Measurements from ENCODE around the gene ANO4. TPM values are rescaled to one million over a fixed set of nuclear protein-coding genes. Genes with fewer than 3 reads are reported as not detected.

ANO4 gene
- total RNA-seq, 1 donor from 2014 or later = 4.0 TPM

DNA sequence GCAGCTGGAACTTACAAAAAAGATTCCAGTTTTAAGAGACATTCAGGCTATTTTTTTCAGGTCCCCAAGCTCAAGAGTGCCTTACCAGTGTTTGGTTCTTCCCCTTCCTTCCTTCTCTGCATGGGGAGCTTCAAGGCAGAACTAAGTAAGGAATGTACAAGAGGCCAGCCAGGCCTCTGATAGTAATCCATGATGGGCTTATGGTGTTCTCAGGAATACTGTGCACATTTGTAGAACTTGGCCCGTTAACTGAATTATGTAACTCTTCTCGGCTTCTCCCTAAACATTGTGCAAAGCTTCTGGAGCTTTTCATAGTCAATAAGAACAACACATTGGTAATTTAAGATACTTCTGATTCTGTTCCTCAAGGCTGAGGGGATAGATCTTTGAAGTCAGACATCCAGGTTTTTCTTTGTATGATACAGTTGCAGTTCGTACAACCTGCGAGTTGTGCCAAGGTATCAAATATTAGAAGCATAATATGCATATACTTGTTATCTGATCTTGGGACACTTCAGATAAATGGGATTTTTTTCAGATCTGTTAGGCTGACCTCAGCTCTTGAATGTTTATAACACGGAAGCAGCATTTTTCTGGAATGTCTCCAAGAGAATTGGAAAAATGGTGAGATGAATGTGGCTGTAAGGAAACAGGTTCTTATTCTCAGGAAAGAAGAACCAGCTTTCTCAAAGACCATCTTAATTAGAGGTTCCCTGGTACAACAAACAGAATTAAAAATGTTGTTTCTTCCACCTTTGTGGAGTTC is 148.6 kb downstream of the ANO4 start:
- no peak for DNase-seq (ENCODE audit: low read depth)

DNA sequence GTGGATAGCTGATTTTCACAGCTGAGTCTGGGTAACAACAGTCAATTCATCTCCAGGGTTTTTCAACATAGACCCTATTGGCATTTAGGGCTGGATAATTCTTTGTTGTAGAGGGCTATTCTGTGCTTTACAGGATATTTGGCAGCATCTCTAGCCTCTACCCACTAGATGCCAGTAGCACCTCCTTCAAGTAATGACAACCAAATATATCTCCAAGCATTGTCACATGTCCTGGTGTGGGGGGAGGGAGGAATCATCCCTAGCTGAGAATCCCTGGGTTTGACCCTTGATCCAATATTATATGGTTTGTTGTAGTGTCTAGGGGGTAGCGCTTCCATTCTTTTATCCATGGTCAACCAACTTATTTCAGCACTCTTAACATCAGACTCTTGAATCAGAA is 157.2 kb downstream of the ANO4 start:
- peak; percentile 8 for DNase-seq (ENCODE audit: low read depth)

DNA sequence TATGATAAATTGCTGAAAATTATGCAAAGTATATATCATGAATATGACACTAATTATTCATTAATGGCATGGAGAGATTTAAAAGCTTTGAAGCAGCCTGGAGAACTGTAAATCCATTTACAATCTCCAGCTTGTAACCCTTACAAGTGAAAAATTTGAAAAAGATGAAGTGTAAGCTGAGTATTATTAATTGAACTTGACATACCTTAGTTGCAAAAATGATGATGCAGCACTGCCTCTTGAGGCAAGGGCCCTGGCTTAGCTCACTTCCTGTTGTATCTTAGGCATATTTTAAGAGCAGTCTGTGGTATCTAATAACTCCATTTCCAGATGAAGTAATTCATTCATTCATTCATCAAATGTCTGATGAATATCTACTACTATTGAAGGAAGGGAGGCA is 158.6 kb downstream of the ANO4 start:
- DNase-seq (ENCODE audit: low read depth) = no peak

DNA sequence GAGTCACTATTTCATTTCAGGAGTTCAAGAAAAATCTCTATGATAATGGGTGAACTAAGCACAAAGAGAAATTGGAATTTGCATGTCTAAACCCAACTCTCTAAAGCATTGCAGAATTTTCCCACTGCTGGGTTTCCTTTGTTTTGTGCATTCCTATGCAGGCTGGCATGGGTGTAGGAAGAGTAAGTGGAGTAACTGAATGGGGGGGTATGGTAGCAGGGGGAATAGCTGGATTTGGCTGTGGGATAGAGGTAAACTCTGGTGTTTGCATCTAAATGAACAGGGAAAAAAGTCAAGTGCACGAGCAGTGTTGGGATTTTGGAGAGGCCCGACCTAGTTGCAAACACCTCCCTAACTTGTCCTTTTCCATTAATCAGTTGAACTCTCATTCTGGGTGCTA is 159.1 kb downstream of the ANO4 start:
- no peak for DNase-seq (ENCODE audit: low read depth)

DNA sequence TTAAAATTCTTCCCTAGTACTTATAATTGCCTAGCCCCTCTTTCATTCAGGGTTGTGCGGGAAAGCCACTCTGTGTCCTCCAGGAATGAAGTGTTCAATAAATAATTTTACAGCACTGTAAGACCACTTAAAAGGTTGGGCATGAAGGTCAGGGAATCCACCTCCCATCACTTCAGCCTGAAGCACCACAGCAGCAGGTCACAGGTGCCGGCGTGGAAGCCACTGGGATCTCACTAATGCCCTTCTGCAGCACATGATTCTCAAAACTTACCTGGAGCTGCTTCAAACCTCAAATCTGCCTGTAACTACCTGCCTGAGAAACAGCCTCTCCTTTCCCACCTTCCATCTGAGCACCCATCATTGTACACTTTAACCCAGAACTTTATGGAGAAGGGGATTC is 159.5 kb downstream of the ANO4 start:
- no peak for DNase-seq (ENCODE audit: low read depth)

DNA sequence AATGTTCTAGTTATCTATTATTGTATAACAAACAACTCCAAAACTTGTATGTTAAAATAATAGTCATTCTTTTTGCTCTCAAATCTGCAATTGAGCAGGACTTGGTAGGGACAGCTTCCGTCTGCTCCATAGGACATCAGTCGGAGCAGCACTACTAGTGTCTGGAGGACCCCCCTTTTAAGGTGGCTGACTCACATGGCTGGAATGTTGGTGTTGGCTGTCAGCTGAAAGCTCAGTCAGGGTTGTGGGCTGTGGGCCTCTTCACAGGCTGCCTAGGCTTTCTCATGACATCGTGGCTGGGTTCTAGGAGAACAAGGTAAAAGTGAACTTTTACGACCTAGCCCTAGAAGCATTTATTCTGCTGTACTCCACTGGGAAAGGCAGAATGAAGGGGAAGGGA is 160.6 kb downstream of the ANO4 start:
- peak; percentile 45 for DNase-seq (ENCODE audit: low read depth)

DNA sequence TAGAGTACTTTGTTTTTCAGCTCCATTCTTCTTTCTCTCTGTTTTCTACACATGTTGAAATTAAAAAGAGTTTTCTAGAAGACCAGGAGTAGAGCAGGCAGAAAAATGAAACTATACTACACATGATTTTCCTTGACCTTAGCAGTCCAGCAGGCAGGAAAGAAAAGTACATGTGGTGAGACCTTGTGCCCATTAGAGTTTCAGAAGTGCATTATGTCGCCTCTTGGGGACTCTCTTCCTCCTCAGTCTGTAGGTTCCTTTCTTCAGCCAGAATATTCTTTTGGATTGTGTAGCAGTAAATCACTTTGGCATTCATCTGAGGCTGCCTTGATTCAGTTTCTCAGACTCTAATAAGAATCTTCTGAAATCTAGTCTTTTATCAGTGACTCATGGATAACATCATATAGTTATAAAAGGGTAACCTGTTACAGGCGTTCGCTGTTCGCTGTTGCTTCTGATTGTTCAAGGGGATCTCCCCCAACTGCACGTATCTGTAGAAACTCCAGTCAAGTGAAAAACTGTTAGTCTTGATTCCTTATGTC is 161.8 kb downstream of the ANO4 start:
- DNase-seq (ENCODE audit: low read depth) = no peak

DNA sequence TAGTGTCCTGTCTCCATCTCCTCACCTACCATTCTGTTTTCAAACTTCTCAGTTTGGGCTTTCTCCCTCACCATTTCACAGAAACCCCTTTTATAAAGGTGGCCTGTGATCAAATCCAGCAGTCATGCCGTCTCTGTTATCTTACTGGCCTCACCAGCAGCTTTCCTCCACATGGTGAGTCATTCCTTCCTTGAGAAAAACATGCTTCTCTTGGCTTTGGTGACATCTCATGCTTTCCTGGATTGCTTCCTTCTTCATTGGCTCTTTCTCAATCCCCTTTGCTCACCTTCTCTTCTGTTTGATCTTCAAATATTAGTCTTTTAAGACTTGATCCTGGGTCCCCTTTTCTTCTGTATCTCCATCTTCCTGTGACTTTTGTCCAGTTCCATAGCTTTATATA is 164.9 kb downstream of the ANO4 start:
- DNase-seq (ENCODE audit: low read depth) = peak; percentile 34

DNA sequence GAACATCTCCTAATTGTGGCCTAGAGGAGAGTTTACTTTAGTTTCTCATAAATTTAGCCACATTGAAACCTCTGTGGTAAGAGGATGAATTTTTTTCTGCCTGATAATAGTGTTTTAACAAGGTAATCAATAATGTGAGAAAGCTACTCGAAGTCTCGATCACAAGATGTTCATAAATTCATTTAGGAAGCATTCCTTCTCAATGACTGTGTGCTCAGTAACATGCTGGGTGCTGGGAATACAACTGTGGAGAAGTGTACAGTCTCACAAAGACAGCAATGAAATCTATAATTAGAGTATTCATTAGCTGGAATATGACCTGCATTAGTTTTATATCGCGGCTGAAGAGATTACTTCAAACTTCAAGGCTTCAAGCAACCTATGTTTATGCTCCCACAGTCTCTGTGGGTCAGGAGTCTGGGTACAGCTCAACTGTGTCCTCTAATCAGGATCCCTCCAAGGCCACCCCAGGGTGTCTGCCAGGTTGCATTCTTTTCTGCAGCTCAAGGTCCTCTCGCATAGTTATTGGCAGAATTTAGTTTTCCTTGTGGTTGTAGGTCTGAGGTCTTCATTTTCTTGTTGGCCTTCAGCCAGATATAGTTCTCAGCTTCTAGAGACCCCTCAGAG is 167.6 kb downstream of the ANO4 start:
- no peak for DNase-seq (ENCODE audit: low read depth)

DNA sequence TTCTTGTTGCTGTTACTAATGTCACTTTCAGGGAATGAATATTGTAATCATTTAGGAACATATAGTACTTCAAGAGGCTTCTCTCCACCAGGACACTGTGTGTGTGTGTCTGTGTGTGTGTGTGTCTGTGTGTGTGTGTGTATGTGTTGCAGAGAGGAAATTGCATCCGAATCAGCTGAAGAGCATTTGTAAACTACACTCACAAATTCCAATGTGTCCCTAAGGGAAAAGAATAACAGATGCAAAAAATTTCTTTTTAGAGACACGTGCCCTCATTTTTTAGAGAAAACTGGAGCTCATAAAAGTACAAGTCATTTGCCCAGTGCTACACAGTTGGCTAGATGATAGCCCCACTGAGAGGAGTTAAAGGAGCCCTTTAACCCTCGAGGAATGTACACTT is 168.8 kb downstream of the ANO4 start:
- no peak for DNase-seq (ENCODE audit: low read depth)

DNA sequence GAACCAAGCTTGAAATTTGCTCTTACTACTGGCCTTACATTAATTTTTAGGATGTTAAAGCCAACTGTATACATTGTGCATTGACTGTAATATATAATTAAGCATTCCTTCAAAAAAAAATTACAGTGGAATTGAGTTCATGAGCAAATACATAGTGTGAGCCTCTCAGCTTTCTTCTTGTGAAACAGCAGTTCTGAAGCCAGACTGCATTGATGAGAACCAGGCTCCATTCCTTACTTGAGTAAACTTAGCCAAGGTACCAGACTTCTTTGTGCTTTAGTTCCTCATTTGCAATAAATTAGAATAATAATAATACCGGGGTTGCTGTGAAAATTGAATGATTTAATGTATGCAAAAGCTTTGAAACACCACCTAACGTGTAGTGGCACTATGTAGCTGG is 169.5 kb downstream of the ANO4 start:
- no peak for DNase-seq (ENCODE audit: low read depth)

DNA sequence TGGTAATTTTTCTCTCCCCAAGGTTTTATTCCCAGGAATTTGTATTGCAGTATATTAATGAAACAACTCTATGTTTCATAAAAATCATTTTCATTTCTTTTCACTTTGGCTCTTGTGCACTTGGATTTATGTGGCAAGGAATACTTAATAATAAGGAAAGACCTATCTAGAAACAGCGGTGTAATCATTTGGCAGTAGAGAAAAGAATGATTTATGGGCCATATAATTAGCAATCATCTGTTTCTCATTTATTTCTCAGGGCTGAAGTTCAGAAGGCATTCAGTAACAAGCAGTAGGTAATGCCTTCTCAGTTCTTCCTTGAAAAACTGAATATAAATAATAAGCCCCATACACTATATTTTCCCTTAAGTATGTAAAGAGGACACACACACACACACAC is 172.6 kb downstream of the ANO4 start:
- DNase-seq (ENCODE audit: low read depth) = no peak

DNA sequence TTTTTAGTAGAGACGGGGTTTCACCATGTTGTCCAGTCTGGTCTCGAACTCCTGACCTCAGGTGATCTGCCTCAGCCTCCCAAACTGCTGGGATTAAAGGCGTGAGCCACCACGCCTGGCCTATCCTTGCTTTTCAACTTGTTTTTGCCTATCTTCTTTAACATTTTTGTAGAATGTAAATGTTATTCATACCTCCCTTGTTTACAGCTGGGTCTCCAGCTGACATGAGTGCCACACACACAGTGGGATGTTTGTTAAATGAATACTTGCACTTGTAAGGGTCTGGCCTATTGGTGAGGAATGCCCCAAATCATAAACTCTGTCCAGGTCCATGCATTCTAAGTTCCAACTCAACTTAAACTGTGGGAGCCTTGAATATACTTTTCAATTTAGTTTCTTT is 176.3 kb downstream of the ANO4 start:
- DNase-seq (ENCODE audit: low read depth) = no peak

DNA sequence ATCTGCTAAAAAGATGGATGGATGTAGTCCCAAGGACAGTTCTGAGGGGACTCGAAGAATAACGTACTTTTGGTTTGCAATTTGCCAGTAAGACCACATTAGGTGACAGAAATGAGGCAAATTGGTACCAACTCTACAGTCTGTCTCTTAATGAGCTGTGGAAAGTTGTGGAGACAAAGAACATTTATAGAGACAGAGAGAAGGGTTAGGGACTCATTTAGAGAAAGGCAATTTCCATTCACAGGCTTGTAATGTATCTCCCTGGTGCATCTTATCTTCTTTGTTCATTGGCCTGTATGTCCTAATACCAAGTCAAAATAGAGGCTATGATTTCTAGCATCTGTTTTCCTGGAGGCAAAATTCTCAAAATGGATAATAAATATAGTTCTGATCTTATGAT is 177.5 kb downstream of the ANO4 start:
- DNase-seq (ENCODE audit: low read depth) = no peak

DNA sequence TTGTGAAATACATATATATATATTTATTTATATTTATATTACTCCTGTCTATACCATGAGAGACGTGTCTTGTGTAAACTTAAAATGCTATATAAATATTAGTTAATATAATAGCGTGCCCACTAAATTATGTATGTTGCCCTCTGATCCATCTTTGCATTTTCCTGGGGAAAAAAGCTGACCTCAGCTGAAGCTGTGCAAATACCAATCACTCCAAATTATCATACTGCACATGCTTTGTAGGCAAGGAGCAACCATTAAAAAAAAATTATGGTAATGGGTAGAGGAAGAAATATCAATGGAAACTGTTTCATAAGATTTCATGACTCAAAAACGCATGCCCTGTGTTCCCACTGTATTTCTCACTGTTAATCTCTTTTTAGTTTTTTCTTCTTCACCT is 179.8 kb downstream of the ANO4 start:
- DNase-seq (ENCODE audit: low read depth) = no peak

DNA sequence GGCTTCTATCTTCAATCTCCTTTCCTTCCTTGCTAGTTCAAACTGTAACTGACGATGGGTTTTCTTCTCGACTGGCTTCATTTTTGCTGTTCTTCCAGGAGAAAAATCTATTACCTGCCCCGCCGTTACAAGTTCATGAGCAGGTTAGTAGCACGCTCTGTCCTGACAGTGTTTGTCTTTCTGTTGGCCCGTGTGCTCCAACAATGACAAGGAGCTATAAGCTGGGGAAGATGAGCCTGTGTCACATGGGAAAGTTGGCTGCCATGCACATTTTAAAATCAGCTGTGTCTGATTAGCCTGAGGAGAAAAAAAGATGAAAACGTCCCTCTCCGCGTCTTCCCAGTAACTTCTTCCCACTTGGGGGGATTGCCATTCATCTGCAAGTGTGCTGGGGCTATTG is 180.2 kb downstream of the ANO4 start:
- DNase-seq (ENCODE audit: low read depth) = no peak

DNA sequence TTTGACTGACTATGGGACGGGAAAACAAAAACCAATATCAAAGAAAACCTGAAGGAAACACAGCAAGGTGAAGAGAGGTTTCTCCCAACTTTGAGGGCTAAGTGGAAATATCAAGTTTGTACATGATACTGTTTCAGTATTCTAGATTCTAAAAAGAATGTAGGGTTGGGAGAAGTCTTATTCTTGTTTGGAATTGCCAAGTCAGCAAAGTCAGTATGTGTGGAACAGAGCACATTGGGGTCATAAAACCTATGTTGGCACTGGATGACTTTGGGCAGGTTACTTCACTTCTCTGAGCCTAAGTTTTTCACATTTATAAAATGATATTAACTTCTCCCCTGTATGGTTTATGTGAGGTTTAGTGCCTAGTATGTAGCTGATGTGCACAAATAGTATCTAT is 182.2 kb downstream of the ANO4 start:
- DNase-seq (ENCODE audit: low read depth) = no peak

DNA sequence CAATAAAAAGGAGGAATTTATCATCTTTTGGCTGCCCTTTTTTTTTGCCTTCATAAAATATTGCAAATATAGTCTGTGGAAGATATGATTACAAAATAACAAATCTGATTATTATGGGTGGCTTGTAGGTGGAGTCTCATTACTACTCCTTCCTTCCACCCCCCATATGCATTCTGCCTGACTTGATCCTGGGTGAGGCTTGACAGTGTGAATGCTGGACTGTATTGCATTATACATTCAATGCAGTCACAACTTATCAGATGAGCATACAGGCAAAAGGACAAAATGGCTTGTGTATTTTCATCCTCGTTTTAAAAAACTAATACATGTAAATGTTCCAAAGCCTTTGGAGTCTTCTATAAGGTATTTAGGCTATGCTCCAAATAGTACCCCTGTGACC is 186.3 kb downstream of the ANO4 start:
- no peak for DNase-seq (ENCODE audit: low read depth)

DNA sequence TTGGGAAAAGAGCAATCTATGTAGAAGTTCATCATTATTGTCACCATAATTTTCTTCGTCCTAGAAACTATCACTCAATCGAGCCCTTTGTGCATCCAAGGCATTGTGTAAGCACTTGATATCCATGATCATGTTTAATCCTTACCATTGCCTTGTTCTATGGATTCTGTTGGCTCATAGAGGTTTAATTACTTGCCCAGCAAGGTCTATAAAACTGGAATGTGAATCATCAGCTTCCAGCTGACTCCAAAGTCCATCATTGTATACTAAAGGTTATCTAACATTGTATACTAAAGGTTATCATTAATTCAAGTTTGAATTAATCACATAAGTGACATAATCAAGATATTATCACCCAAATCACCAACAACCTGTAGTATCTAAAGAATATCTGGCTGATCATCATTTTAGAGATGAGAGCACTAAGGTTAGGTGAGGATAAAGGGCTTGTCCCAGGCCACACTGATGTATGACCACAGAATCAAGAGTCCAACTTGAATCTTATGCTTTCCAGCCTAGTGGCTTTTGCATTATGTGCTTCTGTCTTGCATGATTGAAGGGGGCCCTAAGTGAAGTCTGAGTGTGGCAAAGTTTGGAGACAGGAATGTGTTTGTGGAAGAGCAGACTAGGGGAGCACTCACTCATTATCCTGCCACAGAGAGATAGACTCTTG is 188.1 kb downstream of the ANO4 start:
- no peak for DNase-seq (ENCODE audit: low read depth)

DNA sequence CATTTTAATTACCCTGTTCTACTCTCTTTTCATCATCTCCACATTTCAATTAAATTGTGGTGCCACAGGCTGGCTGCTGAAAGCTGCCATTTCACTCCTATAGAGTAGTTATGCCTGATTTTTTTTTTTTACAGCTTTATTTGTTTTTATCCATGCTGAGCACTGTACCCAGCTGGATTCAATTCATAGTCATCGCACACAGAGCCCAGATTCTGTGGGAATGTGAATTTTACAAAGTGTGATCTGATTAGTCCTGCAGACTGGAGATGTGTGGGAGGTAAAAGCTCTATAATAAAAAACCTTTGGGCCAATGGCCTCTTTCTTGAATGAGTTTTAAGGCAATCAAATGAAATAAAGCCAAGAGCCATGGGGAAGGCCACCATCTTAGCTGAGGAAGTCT is 190.2 kb downstream of the ANO4 start:
- no peak for DNase-seq (ENCODE audit: low read depth)

DNA sequence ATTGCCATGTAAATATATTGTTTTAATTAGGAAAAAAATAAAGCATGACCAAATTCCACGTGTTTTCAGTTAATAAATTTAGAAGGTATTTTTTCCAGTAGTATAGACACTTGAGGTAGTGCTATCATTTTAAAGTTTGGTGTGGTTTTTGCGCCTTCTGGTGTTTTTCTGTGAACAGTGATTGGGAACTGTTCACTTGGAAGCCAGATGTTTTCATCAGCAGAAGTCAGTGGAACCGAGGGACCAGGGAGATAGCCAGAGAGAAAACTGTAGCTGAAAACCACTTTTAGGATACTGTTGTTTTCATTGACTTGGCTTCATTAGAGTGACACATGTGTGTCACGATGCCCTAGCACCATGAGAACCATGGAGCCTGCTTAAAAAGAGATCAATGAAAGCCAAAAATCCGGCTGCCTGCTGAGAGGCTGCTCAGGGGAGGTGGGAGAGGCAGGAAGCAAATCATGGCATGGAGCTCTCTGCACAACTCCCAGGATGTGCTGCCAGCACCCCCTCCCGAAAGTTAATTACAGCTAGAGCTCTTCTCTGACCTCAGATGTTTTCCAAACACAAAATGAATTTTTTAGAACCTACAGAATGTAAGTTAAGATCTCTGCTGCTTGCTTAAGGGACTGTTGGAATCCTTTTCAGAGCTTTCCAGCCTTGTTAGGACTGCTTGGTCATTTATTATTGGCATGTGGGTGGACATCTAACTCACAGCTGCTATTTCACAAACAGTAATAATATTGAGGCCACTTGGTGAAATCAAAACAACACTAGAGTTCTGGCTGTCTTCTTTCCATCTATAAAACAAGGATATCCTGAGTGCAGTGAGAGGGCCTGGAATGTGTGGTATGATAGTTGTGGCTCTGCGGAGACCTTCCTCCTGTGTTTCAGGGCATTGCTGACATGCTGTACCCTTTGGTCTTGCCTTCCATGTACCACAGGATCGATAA is 192.3 kb downstream of the ANO4 start:
- DNase-seq (ENCODE audit: low read depth) = peak; percentile 22
